A673 (cell line): ENCODE measurements around the gene CSNK1G2.

Experiments used
- EZH2 ChIP-seq: fragments of 200-600 bp; sonication (generic); IDR thresholded peaks from 2 replicates; pipeline ENCODE4 v1.6.1; 2017; ENCODE audit warnings: borderline replicate concordance, low read depth, mild to moderate bottlenecking, mixed read lengths, antibody characterized with exemption, low read length; ENCODE audit not compliant: poor library complexity, severe bottlenecking
- TF ChIP-seq, protein P1 (sequence below): fragments of 300-800, 200-600 bp; sonication (generic); conservative IDR thresholded peaks from 2 replicates; pipeline ENCODE4 v1.5.1; 2017; ENCODE audit warnings: low read depth, mild to moderate bottlenecking, antibody characterized with exemption, low read length, moderate library complexity, mixed read lengths

DNA sequence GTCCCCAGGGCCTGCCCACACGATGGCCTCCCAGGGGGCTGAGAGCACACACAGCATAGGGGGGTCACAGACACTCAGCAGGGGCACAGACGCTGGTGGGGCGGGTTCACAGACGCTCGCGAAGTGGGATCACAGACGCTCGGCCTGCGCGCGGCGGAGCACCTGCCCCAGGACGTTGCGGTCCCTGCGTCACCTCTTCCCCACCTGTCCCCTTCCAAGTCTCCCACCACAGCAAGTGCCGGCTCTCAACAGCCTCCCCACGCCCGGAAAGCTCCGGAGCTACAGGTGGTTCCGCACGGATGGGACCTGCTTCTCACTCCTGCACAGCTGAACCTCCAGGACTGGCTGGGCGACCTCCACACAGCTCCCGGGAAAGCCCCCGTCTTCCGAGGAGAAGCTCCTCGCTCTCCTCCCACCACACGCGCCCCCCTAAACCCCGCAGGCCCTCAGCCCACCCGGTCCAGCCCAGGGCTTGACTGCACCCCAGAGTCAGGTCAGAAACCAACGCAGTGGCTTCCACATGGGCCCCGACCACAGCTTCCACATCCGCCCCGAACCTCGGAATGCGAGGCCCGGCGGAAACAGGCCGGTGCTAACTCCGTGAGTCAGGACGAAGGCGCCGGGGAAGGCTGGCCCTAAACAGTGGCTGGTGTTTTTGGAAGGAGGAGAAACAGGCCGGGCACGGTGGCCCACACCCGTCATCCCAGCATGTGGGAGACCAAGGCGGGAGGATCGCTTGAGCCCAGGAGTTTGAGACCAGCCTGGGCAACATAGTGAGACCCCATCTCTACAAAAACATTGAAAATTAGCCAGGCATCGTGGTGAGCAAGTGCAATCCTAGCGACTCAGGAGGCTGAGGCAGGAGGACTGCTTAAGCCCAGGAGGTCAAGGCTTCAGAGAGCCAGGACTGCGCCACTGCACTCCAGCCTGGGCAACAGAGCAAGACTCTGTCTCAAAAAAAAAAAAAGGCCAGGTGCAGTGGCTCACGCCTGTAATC is 58.0 kb downstream of the CSNK1G2 start:
- TF ChIP-seq, protein P1, sequence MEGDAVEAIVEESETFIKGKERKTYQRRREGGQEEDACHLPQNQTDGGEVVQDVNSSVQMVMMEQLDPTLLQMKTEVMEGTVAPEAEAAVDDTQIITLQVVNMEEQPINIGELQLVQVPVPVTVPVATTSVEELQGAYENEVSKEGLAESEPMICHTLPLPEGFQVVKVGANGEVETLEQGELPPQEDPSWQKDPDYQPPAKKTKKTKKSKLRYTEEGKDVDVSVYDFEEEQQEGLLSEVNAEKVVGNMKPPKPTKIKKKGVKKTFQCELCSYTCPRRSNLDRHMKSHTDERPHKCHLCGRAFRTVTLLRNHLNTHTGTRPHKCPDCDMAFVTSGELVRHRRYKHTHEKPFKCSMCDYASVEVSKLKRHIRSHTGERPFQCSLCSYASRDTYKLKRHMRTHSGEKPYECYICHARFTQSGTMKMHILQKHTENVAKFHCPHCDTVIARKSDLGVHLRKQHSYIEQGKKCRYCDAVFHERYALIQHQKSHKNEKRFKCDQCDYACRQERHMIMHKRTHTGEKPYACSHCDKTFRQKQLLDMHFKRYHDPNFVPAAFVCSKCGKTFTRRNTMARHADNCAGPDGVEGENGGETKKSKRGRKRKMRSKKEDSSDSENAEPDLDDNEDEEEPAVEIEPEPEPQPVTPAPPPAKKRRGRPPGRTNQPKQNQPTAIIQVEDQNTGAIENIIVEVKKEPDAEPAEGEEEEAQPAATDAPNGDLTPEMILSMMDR: no peak
- no peak for TF ChIP-seq EZH2
